Progenitor cell of endocrine pancreas (in vitro differentiated cells): ENCODE data around the gene CCDC186. TPM values are rescaled to one million over a fixed set of nuclear protein-coding genes. Genes with fewer than 3 reads are reported as not detected.

ENCODE experiments used
- DNase-seq: peaks from one replicate; pipeline ENCODE4 v3.0.0; 2021; ENCODE audit warnings: low spot score; ENCODE audit not compliant: unreplicated experiment
- H3K27ac Mint-ChIP-seq: 2 replicates; pipeline ENCODE4 v1.8.0; 2021; ENCODE audit warnings: mild to moderate bottlenecking, moderate library complexity, mixed read lengths
- H3K27me3 Mint-ChIP-seq: 2 replicates; pipeline ENCODE4 v1.8.0; 2021; ENCODE audit warnings: mixed read lengths
- H3K36me3 Mint-ChIP-seq: 2 replicates; pipeline ENCODE4 v1.8.0; 2022; ENCODE audit warnings: mixed read lengths; ENCODE audit not compliant: insufficient read depth
- H3K4me1 Mint-ChIP-seq: 2 replicates; pipeline ENCODE4 v1.8.0; 2021; ENCODE audit warnings: low read depth, mixed read lengths
- H3K4me3 Mint-ChIP-seq: 2 replicates; pipeline ENCODE4 v1.8.0; 2021; ENCODE audit warnings: low read depth, mild to moderate bottlenecking, moderate library complexity, mixed read lengths
- H3K9me3 Mint-ChIP-seq: 2 replicates; pipeline ENCODE4 v1.8.0; 2021; ENCODE audit warnings: low read depth, mixed read lengths
- CTCF ChIP-seq: fragments of 200-600 bp; sonication (generic); IDR thresholded peaks from one replicate; pipeline ENCODE4 v1.5.0; 2021; ENCODE audit warnings: antibody characterized with exemption, mild to moderate bottlenecking; ENCODE audit not compliant: unreplicated experiment
- total RNA-seq: library from RNA; stranded (reverse); gene quantifications from 2 replicates; pipeline ENCODE4 v1.2.1, GENCODE V29; 2021

The CCDC186 gene
- total RNA-seq, 1 donor from 2014 or later: 20.8 TPM

- DNase-seq: no peak
- H3K9me3 Mint-ChIP-seq: peaks cover 3% of the 10 kb centered on the region
- peaks cover 2% of the 10 kb centered on the region for H3K4me1 Mint-ChIP-seq
- H3K27me3 Mint-ChIP-seq: peaks cover 9% of the 10 kb centered on the region
- H3K4me3 Mint-ChIP-seq: no peak within 1 kb of the TSS
- H3K27ac Mint-ChIP-seq: no peak within 1 kb of the TSS
- H3K36me3 Mint-ChIP-seq: no peaks in the 10 kb centered on the region
- TF ChIP-seq CTCF: no peak
Measured at GRCh38 chr10:114179148-114179547, 5.1 kb upstream of the CCDC186 start, which contains the start of gene TDRD1. TSS of gene TDRD1 (plus strand) at chr10:114179353. CDS start at chr10:114187832, 8,479 bp downstream.

GRCh38 chr10:114176511-114176910, 2.5 kb upstream of the CCDC186 start:
- DNase-seq: no peak
- Mint-ChIP-seq H3K27ac (no peak overlapping the region), H3K27me3 (peaks cover 9% of the 10 kb centered on the region), H3K36me3 (no peaks in the 10 kb centered on the region), H3K4me1 (peaks cover 17% of the 10 kb centered on the region), H3K4me3 (no peak overlapping the region), H3K9me3 (peaks cover 3% of the 10 kb centered on the region)
- no peak for TF ChIP-seq CTCF

- no peak for TF ChIP-seq CTCF
- H3K27ac Mint-ChIP-seq: no peak overlapping the region
- H3K4me1 Mint-ChIP-seq: peaks cover 17% of the 10 kb centered on the region
Measured at GRCh38 chr10:114175667-114176066, 1.7 kb upstream of the CCDC186 start.

GRCh38 chr10:114174695-114175188, 739 bp upstream of the CCDC186 start:
- peaks cover 9% of the 10 kb centered on the region for H3K27me3 Mint-ChIP-seq
- TF ChIP-seq CTCF: no peak
- no peak overlapping the region for H3K27ac Mint-ChIP-seq
- peaks cover 3% of the 10 kb centered on the region for H3K9me3 Mint-ChIP-seq
- no peak for DNase-seq
- no peaks in the 10 kb centered on the region for H3K36me3 Mint-ChIP-seq
- H3K4me3 Mint-ChIP-seq: peak overlapping the region; percentile 99
- peaks cover 17% of the 10 kb centered on the region for H3K4me1 Mint-ChIP-seq

More at GRCh38 chr10:114175667-114176066, 1.7 kb upstream of the CCDC186 start:
- H3K36me3 Mint-ChIP-seq: no peaks in the 10 kb centered on the region
- peaks cover 9% of the 10 kb centered on the region for H3K27me3 Mint-ChIP-seq
- no peak for DNase-seq
- peaks cover 3% of the 10 kb centered on the region for H3K9me3 Mint-ChIP-seq
- no peak overlapping the region for H3K4me3 Mint-ChIP-seq

- no peak for TF ChIP-seq CTCF
- Mint-ChIP-seq H3K4me1 (peaks cover 17% of the 10 kb centered on the region), H3K9me3 (peaks cover 3% of the 10 kb centered on the region), H3K27me3 (peaks cover 5% of the 10 kb centered on the region), H3K36me3 (peaks cover 4% of the 10 kb centered on the region), H3K4me3 (peak overlapping the region; percentile 99), H3K27ac (peak overlapping the region; percentile 99)
- no peak for DNase-seq
Measured at GRCh38 chr10:114173603-114173920, 441 bp downstream of the CCDC186 start.
